ENCODE results near the gene JUNB.

DNA sequence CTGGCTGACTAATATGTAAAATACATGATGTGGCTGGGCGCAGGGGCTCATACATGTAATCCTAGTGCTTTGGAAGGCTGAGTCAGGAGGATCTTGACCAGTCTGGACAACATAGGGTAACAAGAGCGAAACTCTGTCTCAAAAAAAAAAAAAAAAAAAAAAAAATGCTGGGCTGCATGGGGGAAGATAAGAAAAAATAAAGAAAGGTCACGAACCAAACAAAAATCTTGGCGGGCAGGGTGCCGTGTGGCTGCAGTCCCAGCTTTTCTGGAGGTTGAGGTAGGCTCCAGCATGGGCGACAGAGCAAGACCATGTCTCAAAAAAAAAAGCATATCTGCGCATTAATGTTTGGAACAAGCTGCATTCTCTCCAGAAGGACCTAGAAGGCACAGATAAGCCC lies 23.8 kb downstream of the JUNB start:
- TF ChIP-seq POLR2AphosphoS5 (IDR thresholded peaks at IDR 0.05; ENCODE audit: low read depth, low read length), result no peak
- TF ChIP-seq, protein P1, sequence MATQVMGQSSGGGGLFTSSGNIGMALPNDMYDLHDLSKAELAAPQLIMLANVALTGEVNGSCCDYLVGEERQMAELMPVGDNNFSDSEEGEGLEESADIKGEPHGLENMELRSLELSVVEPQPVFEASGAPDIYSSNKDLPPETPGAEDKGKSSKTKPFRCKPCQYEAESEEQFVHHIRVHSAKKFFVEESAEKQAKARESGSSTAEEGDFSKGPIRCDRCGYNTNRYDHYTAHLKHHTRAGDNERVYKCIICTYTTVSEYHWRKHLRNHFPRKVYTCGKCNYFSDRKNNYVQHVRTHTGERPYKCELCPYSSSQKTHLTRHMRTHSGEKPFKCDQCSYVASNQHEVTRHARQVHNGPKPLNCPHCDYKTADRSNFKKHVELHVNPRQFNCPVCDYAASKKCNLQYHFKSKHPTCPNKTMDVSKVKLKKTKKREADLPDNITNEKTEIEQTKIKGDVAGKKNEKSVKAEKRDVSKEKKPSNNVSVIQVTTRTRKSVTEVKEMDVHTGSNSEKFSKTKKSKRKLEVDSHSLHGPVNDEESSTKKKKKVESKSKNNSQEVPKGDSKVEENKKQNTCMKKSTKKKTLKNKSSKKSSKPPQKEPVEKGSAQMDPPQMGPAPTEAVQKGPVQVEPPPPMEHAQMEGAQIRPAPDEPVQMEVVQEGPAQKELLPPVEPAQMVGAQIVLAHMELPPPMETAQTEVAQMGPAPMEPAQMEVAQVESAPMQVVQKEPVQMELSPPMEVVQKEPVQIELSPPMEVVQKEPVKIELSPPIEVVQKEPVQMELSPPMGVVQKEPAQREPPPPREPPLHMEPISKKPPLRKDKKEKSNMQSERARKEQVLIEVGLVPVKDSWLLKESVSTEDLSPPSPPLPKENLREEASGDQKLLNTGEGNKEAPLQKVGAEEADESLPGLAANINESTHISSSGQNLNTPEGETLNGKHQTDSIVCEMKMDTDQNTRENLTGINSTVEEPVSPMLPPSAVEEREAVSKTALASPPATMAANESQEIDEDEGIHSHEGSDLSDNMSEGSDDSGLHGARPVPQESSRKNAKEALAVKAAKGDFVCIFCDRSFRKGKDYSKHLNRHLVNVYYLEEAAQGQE (IDR thresholded peaks at IDR 0.05; ENCODE audit: insufficient read depth in 1 of 2, low read depth in 2 of 2, low read length in 1 of 2), result no peak
